Activated CD4-positive, alpha-beta T cell treated with anti-CD3 and anti-CD28 coated beads, Interleukin-2, amount 50 U/mL, for 24 hours (primary cell): Measurements from ENCODE around the gene PPP2R5A.
"Not testable (repeated sequence)": the region's sequence is repeated elsewhere in the genome, so short reads cannot be mapped to it uniquely, and the experiment has no call there.

Experiments used
- DNase-seq, 2 donors: peaks; one replicate each; pipeline ENCODE4 v3.0.0-alpha.2; 2020; ENCODE audit warnings: low read depth in 1 of 2, low spot score in 1 of 2

The PPP2R5A gene

GRCh38 chr1:212353181-212353580, 68.0 kb downstream of the PPP2R5A start:
- no peak for DNase-seq

GRCh38 chr1:212354464-212354863, 69.3 kb downstream of the PPP2R5A start:
- DNase-seq = no peak

GRCh38 chr1:212355230-212355969, 70.2 kb downstream of the PPP2R5A start:
- no peak for DNase-seq

- no peak for DNase-seq
Measured at GRCh38 chr1:212359794-212360479, 74.7 kb downstream of the PPP2R5A start.

GRCh38 chr1:212364985-212365384, 79.8 kb downstream of the PPP2R5A start:
- no peak for DNase-seq

GRCh38 chr1:212366901-212367300, 81.7 kb downstream of the PPP2R5A start:
- no peak for DNase-seq

GRCh38 chr1:212367474-212368072, 82.4 kb downstream of the PPP2R5A start:
- no peak for DNase-seq

- DNase-seq = peak in 1 of 2 donors; percentile 55
Measured at GRCh38 chr1:212368073-212368484, 82.9 kb downstream of the PPP2R5A start.

- DNase-seq = no peak
Measured at GRCh38 chr1:212375986-212376385, 90.8 kb downstream of the PPP2R5A start.

GRCh38 chr1:212377644-212378043, 92.4 kb downstream of the PPP2R5A start:
- DNase-seq = no peak

GRCh38 chr1:212379366-212379765, 94.2 kb downstream of the PPP2R5A start:
- no peak for DNase-seq

- no peak for DNase-seq
Measured at GRCh38 chr1:212381397-212382035, 96.3 kb downstream of the PPP2R5A start.

GRCh38 chr1:212386029-212386428, 100.8 kb downstream of the PPP2R5A start:
- DNase-seq = no peak

- DNase-seq = no peak
Measured at GRCh38 chr1:212388985-212389716, 103.9 kb downstream of the PPP2R5A start.

GRCh38 chr1:212395678-212396437, 110.6 kb downstream of the PPP2R5A start:
- DNase-seq = not testable (repeated sequence)

- no peak for DNase-seq
Measured at GRCh38 chr1:212396638-212397037, 111.4 kb downstream of the PPP2R5A start.

GRCh38 chr1:212397171-212397570, 112.0 kb downstream of the PPP2R5A start:
- DNase-seq = no peak

GRCh38 chr1:212401042-212401441, 115.8 kb downstream of the PPP2R5A start:
- DNase-seq = no peak

GRCh38 chr1:212401838-212402582, 116.8 kb downstream of the PPP2R5A start:
- DNase-seq = no peak
